ENCODE results near the gene WFDC8. TPM values are rescaled to one million over a fixed set of nuclear protein-coding genes. Genes with fewer than 3 reads are reported as not detected.
A peak's percentile ranks its signal among the peaks of the same experiment; 100 is the strongest.
"Not testable (repeated sequence)": the region's sequence is repeated elsewhere in the genome, so short reads cannot be mapped to it uniquely, and the experiment has no call there.

The WFDC8 gene
- total RNA-seq, 1 donor from 2014 or later, result not detected

- H3K4me3 ChIP-seq (ENCODE audit: low read depth, low read length), result no peak overlapping the region
- no peak for TF ChIP-seq CTCF (IDR thresholded peaks at IDR 0.05; ENCODE audit: insufficient read depth, low read length, severe bottlenecking)
- DNase-seq (ENCODE audit: low read depth) (no peak), FAIRE-seq (no peak)
- H3K36me3 ChIP-seq (ENCODE audit: control insufficient read depth, insufficient read depth, low read length), result no peaks in the 10 kb centered on the region
- H3K27me3 ChIP-seq (ENCODE audit: control insufficient read depth, insufficient read depth, low read length), result no peaks in the 10 kb centered on the region
Observed at GRCh38 chr20:45607810-45608209, 28.7 kb upstream of the WFDC8 start.

GRCh38 chr20:45595235-45595634 is 16.2 kb upstream of the WFDC8 start:
- no peak for DNase-seq (ENCODE audit: low read depth)
- Histone ChIP-seq H3K27me3 (ENCODE audit: control insufficient read depth, insufficient read depth, low read length) (no peaks in the 10 kb centered on the region), H3K36me3 (ENCODE audit: control insufficient read depth, insufficient read depth, low read length) (no peaks in the 10 kb centered on the region), H3K4me3 (ENCODE audit: low read depth, low read length) (no peak overlapping the region)
- FAIRE-seq, result no peak
- TF ChIP-seq CTCF (IDR thresholded peaks at IDR 0.05; ENCODE audit: insufficient read depth, low read length, severe bottlenecking), result no peak

GRCh38 chr20:45593498-45593897 is 14.4 kb upstream of the WFDC8 start:
- FAIRE-seq (no peak), DNase-seq (ENCODE audit: low read depth) (no peak)
- H3K36me3 ChIP-seq (ENCODE audit: control insufficient read depth, insufficient read depth, low read length), result no peaks in the 10 kb centered on the region
- no peaks in the 10 kb centered on the region for H3K27me3 ChIP-seq (ENCODE audit: control insufficient read depth, insufficient read depth, low read length)
- no peak overlapping the region for H3K4me3 ChIP-seq (ENCODE audit: low read depth, low read length)
- no peak for TF ChIP-seq CTCF (IDR thresholded peaks at IDR 0.05; ENCODE audit: insufficient read depth, low read length, severe bottlenecking)

- Histone ChIP-seq H3K4me3 (ENCODE audit: low read depth, low read length) (no peak overlapping the region), H3K36me3 (ENCODE audit: control insufficient read depth, insufficient read depth, low read length) (no peaks in the 10 kb centered on the region), H3K27me3 (ENCODE audit: control insufficient read depth, insufficient read depth, low read length) (no peaks in the 10 kb centered on the region)
- peak; percentile 55 for TF ChIP-seq CTCF (IDR thresholded peaks at IDR 0.05; ENCODE audit: insufficient read depth, low read length, severe bottlenecking)
- DNase-seq (ENCODE audit: low read depth) (peak; percentile 62), FAIRE-seq (no peak)
Observed at GRCh38 chr20:45592574-45593189, 13.6 kb upstream of the WFDC8 start.

- no peaks in the 10 kb centered on the region for H3K27me3 ChIP-seq (ENCODE audit: control insufficient read depth, insufficient read depth, low read length)
- no peaks in the 10 kb centered on the region for H3K36me3 ChIP-seq (ENCODE audit: control insufficient read depth, insufficient read depth, low read length)
- TF ChIP-seq CTCF (IDR thresholded peaks at IDR 0.05; ENCODE audit: insufficient read depth, low read length, severe bottlenecking), result no peak
- no peak overlapping the region for H3K4me3 ChIP-seq (ENCODE audit: low read depth, low read length)
- FAIRE-seq, result no peak
- DNase-seq (ENCODE audit: low read depth), result no peak
Observed at GRCh38 chr20:45589725-45590124, 10.6 kb upstream of the WFDC8 start.

GRCh38 chr20:45588800-45589199 is 9.7 kb upstream of the WFDC8 start:
- H3K4me3 ChIP-seq (ENCODE audit: low read depth, low read length), result no peak overlapping the region
- TF ChIP-seq CTCF (IDR thresholded peaks at IDR 0.05; ENCODE audit: insufficient read depth, low read length, severe bottlenecking), result no peak
- no peaks in the 10 kb centered on the region for H3K27me3 ChIP-seq (ENCODE audit: control insufficient read depth, insufficient read depth, low read length)
- FAIRE-seq (no peak), DNase-seq (ENCODE audit: low read depth) (peak; percentile 12)
- no peaks in the 10 kb centered on the region for H3K36me3 ChIP-seq (ENCODE audit: control insufficient read depth, insufficient read depth, low read length)

GRCh38 chr20:45585986-45586385 is 6.9 kb upstream of the WFDC8 start:
- not testable (repeated sequence) for H3K27me3 ChIP-seq (ENCODE audit: control insufficient read depth, insufficient read depth, low read length); H3K4me3 ChIP-seq (ENCODE audit: low read depth, low read length); FAIRE-seq; H3K36me3 ChIP-seq (ENCODE audit: control insufficient read depth, insufficient read depth, low read length)
- peak; percentile 7 for DNase-seq (ENCODE audit: low read depth)

- not testable (repeated sequence) for H3K36me3 ChIP-seq (ENCODE audit: control insufficient read depth, insufficient read depth, low read length); H3K4me3 ChIP-seq (ENCODE audit: low read depth, low read length); FAIRE-seq; DNase-seq (ENCODE audit: low read depth); H3K27me3 ChIP-seq (ENCODE audit: control insufficient read depth, insufficient read depth, low read length)
Observed at GRCh38 chr20:45584294-45584693, 5.2 kb upstream of the WFDC8 start.
